ENCODE data around the gene ADAM11.

The ADAM11 gene

DNA sequence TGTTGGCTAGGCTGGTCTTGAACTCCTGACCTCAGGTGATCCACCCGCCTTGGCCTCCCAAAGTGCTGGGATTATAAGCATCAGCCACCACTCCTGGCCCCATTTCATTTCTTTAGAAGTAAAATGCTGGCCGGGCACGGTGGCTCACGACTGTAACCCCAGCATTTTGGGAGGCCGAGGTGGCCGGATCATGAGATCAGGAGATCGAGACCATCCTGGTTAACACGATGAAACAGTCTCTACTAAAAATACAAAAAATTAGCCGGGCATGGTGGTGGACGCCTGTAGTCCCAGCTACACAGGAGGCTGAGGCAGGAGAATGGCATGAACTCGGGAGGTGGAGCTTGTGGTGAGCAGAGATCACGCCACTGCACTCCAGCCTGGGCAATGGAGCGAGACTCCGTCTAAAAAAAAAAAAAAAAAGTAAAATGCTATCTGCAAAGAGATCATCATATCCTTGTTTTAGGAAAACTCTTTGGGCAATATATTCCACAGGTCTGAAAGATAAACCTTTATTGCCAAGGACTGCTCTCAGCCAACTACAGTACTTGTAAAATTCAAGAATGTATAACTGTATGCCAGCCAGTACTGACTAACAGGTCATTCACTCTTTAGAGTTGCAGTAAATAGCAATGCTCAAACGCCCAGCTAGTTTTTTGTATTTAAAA is 67.5 kb downstream of the ADAM11 start:
- no peak for TF ChIP-seq ZFX (IDR thresholded peaks at IDR 0.05; ENCODE audit: borderline replicate concordance)
- TF ChIP-seq, protein P1, sequence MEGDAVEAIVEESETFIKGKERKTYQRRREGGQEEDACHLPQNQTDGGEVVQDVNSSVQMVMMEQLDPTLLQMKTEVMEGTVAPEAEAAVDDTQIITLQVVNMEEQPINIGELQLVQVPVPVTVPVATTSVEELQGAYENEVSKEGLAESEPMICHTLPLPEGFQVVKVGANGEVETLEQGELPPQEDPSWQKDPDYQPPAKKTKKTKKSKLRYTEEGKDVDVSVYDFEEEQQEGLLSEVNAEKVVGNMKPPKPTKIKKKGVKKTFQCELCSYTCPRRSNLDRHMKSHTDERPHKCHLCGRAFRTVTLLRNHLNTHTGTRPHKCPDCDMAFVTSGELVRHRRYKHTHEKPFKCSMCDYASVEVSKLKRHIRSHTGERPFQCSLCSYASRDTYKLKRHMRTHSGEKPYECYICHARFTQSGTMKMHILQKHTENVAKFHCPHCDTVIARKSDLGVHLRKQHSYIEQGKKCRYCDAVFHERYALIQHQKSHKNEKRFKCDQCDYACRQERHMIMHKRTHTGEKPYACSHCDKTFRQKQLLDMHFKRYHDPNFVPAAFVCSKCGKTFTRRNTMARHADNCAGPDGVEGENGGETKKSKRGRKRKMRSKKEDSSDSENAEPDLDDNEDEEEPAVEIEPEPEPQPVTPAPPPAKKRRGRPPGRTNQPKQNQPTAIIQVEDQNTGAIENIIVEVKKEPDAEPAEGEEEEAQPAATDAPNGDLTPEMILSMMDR (IDR thresholded peaks at IDR 0.05) = no peak
- H3K27ac ChIP-seq = no peak overlapping the region

DNA sequence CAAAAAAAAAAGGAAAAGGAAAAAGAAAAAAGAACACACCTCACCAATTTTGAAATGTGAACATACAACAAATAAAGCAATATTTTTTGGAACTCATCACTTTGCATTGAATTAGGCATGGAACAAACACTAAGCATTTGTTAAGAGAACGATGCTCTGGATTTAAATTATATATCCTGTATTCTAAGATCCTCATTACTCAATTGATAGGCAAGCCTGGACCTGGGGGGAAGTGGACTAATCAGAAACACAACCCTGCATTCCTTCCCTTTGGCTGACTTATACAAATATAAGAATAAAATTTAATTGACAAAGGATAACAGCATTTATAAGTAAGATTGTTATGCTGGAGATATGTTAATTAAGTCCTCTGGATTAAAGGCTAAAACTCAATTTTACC is 69.1 kb downstream of the ADAM11 start:
- H3K27ac ChIP-seq = no peak overlapping the region
- TF ChIP-seq ZFX (IDR thresholded peaks at IDR 0.05; ENCODE audit: borderline replicate concordance) = no peak
- TF ChIP-seq, protein P1 (IDR thresholded peaks at IDR 0.05) = no peak

DNA sequence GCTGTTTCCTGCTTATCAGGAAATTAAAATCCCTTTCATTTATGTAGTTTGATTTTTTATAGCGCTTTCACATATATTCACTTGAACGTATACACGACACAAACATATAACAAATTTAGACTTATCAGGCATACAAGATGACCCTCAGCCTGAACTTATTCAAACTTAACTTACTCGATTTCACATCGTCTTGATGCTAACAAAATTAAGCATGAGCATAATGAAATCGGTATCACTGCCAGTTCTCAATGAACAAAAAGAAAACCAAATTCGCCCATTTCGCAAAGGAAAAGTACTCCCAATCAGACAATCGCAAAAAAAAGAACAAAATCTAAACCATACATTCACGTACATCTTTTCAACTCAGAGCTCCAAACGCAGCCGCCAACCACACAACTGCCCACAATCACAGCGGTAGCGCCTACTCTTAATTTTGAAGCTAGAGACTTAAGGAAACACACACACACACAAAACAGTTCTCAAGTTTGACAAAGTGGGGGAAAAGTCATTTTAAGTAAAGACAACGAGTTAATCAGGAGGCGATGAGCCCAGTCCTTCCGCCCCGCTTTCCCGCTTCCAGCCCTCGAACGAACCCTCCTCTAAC is 70.2 kb downstream of the ADAM11 start:
- TF ChIP-seq ZFX (IDR thresholded peaks at IDR 0.05; ENCODE audit: borderline replicate concordance) = no peak
- TF ChIP-seq, protein P1 (IDR thresholded peaks at IDR 0.05) = no peak
- H3K27ac ChIP-seq = no peak overlapping the region

DNA sequence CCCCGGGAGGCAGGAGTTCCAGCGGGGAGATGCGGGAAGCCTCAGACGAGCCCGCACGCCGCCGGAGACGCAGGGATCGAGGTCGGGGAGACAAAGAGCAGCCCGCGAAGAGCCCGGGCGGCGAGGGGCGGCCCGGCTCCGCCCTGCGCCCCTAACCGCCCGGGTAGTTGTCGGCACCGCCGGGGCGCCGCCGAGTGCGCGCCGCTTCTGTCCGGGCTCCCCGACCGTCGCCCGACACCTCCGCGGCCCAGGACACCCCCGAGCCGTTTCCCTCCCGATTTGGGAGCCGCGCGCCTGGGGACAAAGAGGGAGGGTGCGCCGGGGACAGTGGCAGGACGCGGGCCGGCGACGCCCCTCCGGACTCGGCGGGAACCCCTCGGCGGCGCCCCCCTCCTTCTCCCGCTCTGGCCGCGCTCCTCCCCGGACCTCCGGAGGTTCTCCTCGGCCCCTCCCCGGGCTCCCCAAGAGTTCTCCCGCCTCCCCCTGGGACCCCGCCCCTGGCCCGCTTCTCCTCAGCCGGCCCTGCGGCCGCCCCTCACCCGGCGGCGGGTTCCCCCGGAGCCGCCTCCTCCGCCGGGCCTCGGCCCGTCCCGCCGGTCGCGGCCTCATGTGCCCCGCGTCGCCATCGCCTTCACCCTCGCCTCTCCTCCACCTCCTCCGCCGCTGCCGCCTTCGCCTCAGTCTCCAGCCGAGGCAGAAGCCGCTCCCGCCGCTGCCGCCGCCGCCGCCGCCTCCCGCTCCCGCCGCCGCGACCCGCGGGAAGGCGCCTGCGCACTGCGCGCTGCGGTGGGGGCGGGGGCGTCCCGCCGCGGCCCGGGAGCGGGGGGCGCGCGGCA is 71.0 kb downstream of the ADAM11 start, which contains the start of gene GJC1:
TSS of gene GJC1 (minus strand) at position 765 of the 836 bp plus-strand sequence. CDS start 24,470 bp downstream, outside the sequence.
- no peak for TF ChIP-seq ZFX (IDR thresholded peaks at IDR 0.05; ENCODE audit: borderline replicate concordance)
- peak within 1 kb of the TSS; percentile 27 for H3K27ac ChIP-seq

DNA sequence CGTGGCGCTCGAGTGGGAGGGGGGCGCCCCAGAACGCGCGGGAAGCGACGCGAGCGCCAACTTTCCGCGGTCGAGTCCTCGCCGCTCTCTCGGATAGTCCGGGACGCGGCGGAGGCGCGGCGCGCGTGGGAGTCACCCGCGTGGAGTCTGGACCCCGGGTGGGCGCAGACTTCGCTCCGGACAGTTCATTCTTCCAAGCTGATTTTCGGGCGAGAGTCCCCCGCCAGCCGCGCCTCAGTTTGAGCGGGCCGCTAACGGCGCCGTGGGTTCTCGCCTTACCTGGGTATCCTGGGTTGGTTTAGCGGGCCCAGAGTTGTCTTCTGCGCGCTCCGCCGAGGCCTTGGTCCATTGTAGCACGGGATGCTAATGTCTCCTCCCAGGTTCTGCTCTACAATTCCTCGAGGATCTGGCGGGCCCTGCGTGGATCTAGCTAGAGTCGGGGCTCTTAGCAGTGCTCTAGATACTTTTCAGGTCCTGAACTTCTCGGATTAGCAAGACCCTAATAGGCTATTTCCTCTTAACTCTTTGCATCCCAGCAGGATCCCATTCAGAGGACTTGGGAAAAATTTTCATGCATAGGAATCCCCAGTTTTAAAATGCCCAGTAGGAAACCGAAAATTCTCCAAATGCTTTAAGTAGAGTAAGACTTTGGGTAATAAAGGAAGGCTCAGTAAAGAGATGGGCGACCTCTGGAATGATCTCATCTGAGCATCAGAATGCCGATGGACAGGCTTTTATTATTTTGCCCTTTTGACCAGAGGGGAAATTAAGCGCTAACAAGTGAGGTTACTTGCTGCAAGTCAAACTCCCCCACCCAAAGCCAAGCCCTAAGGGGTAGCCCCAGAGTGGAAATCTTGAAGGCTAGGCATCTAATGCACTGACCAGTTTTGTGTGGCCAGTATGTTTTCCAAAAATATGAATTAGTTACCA is 71.8 kb downstream of the ADAM11 start:
- peak overlapping the region; percentile 27 for H3K27ac ChIP-seq
- TF ChIP-seq, protein P1 (IDR thresholded peaks at IDR 0.05) = no peak
- no peak for TF ChIP-seq ZFX (IDR thresholded peaks at IDR 0.05; ENCODE audit: borderline replicate concordance)

DNA sequence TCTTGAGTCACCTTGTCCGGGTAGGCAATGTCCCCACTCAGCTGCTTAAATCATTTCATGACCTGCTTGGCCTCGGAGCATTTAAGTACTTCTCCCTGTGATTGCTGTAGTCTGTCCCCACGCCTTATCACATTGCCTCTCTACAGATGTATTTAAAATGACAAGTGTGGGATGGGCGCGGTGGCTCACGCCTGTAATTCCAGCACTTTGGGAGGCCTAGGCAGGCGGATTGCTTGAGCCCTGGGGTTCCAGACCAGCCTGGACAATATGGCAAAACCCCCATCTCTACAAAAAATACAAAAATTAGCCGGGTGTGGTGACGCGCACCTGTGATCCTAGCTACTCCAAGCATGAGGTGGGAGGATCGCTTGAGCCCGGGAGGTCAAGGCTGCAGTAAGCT is 72.6 kb downstream of the ADAM11 start:
- TF ChIP-seq ZFX (IDR thresholded peaks at IDR 0.05; ENCODE audit: borderline replicate concordance) = no peak

More for the DNA sequence above, 72.6 kb downstream of the ADAM11 start:
- H3K27ac ChIP-seq = no peak overlapping the region
